ENCODE data around the gene FHOD3. TPM values are rescaled to one million over a fixed set of nuclear protein-coding genes. Genes with fewer than 3 reads are reported as not detected.

Gene FHOD3
- total and polyA plus RNA-seq, 9 of the 15 experiments (the other 6 are each of a cell fraction or from before 2014, with no cell fraction given): 0.11 TPM; not detected in 8

GRCh38 chr18:36501100-36501499, 203.6 kb downstream of the FHOD3 start (continued):
- TF ChIP-seq CHD7 (IDR thresholded peaks at IDR 0.05; ENCODE audit: low read depth, low read length) (no peak), ZNF586 (CRISPR knock-in tag; conservative IDR thresholded peaks at IDR 0.05) (no peak), CHAMP1 (IDR thresholded peaks at IDR 0.05) (no peak), ILF3 (IDR thresholded peaks at IDR 0.05; ENCODE audit: borderline replicate concordance) (no peak)

Data from K562 (cell line).